ENCODE results near the gene KCNN3.

GRCh38 chr1:154729577-154729976, 140.5 kb downstream of the KCNN3 start:
- TF ChIP-seq POLR2AphosphoS5 (IDR thresholded peaks at IDR 0.05) (peak; percentile 47 to 89 (median 73)), CTCF (IDR thresholded peaks at IDR 0.05) (no peak), EP300 (IDR thresholded peaks at IDR 0.05) (no peak), POLR2A (IDR thresholded peaks at IDR 0.05) (no peak)
